IMR-90 (cell line): Measurements from ENCODE around the gene POLRMT. TPM values are rescaled to one million over a fixed set of nuclear protein-coding genes. Genes with fewer than 3 reads are reported as not detected.
A peak's percentile ranks its signal among the peaks of the same experiment; 100 is the strongest.
"Not testable (repeated sequence)": the region's sequence is repeated elsewhere in the genome, so short reads cannot be mapped to it uniquely, and the experiment has no call there.

Source experiments
- ATAC-seq: fragments of 200-7000 bp; cut with Tn5 transposase; 2 replicates; pipeline ENCODE4 v1.9.1; 2020; ENCODE audit warnings: low read depth, mild to moderate bottlenecking, moderate library complexity
- BruUV-seq: library from RNA; stranded (reverse); fragments of 400-500 nt; replicated peaks from 2 replicates; lab custom pipeline; 2021; lab: Mats Ljungman, UMichigan
- CTCF ChIA-PET: fragments of 300-600 bp; formaldehyde crosslinking; extraction: SDS; loops from one replicate; lab custom pipeline; 2021; ENCODE audit warnings: antibody characterized with exemption; lab: Yijun Ruan, JAX
- POLR2A ChIA-PET: fragments of 300-600 bp; sonication (Branson Sonifier 250); formaldehyde crosslinking; loops from one replicate; lab custom pipeline; 2022; ENCODE audit warnings: antibody characterized with exemption; ENCODE audit not compliant: unreplicated experiment; lab: Charles Lee
- DNase-seq: peaks from one replicate; pipeline ENCODE4 v3.0.0; 2013
- H2AFZ ChIP-seq: replicated peaks from 2 replicates; pipeline ENCODE3; 2013; ENCODE audit warnings: low read length, mild to moderate bottlenecking; ENCODE audit not compliant: poor library complexity
- H2AK5ac ChIP-seq: 2 replicates; pipeline ENCODE4 v1.6.1; 2013; ENCODE audit warnings: low read depth, low read length, inconsistent platforms
- H2AK9ac ChIP-seq: replicated peaks from 2 replicates; pipeline ENCODE3; 2013; ENCODE audit warnings: mild to moderate bottlenecking, low read depth, low read length, moderate library complexity; ENCODE audit not compliant: poor library complexity
- H2BK120ac ChIP-seq: 2 replicates; pipeline ENCODE4 v1.6.1; 2013; ENCODE audit warnings: low read depth, low read length, inconsistent platforms
- H2BK15ac ChIP-seq: 3 replicates; pipeline ENCODE4 v1.6.1; 2013; ENCODE audit warnings: low read depth, low read length, inconsistent platforms
- H2BK20ac ChIP-seq: 2 replicates; pipeline ENCODE4 v1.6.1; 2013; ENCODE audit warnings: low read depth, mild to moderate bottlenecking, inconsistent platforms, low read length, moderate library complexity
- H2BK5ac ChIP-seq: 2 replicates; pipeline ENCODE4 v1.6.1; 2013; ENCODE audit warnings: mild to moderate bottlenecking, low read depth, low read length, inconsistent platforms; ENCODE audit not compliant: poor library complexity, severe bottlenecking
- H3K14ac ChIP-seq: replicated peaks from 2 replicates; pipeline ENCODE4 v1.6.1; 2013; ENCODE audit warnings: low read depth, low read length, inconsistent platforms
- H3K18ac ChIP-seq: 2 replicates; pipeline ENCODE4 v1.6.1; 2013; ENCODE audit warnings: low read depth, low read length, control low read depth
- H3K23ac ChIP-seq: 2 replicates; pipeline ENCODE4 v1.6.1; 2013; ENCODE audit warnings: low read depth, low read length, inconsistent platforms
- H3K27ac ChIP-seq: 2 replicates; pipeline ENCODE4 v1.5.1; 2013; ENCODE audit warnings: mild to moderate bottlenecking, control low read depth, low read length; ENCODE audit not compliant: insufficient read depth
- H3K27me3 ChIP-seq: 2 replicates; pipeline ENCODE4 v1.6.1; 2013; ENCODE audit warnings: low read length; ENCODE audit not compliant: control insufficient read depth, insufficient read depth
- H3K36me3 ChIP-seq: 2 replicates; pipeline ENCODE4 v1.6.1; 2013; ENCODE audit warnings: low read length, mixed read lengths; ENCODE audit not compliant: control insufficient read depth, insufficient read depth
- H3K4ac ChIP-seq: 2 replicates; pipeline ENCODE4 v1.6.1; 2013; ENCODE audit warnings: low read depth, low read length, inconsistent platforms
- H3K4me1 ChIP-seq: 2 replicates; pipeline ENCODE4 v1.6.1; 2013; ENCODE audit warnings: low read length, mixed read lengths; ENCODE audit not compliant: control insufficient read depth, insufficient read depth
- H3K4me2 ChIP-seq: 2 replicates; pipeline ENCODE4 v1.6.1; 2013; ENCODE audit warnings: low read depth, mild to moderate bottlenecking, control low read depth, low read length, moderate library complexity
- H3K4me3 ChIP-seq: 2 replicates; pipeline ENCODE4 v1.5.1; 2013; ENCODE audit warnings: low read depth, mild to moderate bottlenecking, control low read depth, low read length, moderate library complexity; ENCODE audit not compliant: insufficient read depth
- H3K56ac ChIP-seq: 2 replicates; pipeline ENCODE4 v1.6.1; 2013; ENCODE audit warnings: low read length, inconsistent platforms; ENCODE audit not compliant: insufficient read depth; ENCODE audit errors: extremely low read depth
- H3K79me1 ChIP-seq, 2 experiments: 2 replicates each; pipeline ENCODE4 v1.6.1; 2013; ENCODE audit warnings: low read length in 2 of 2, inconsistent platforms in 1 of 2, low read depth in 1 of 2
- H3K9ac ChIP-seq: 2 replicates; pipeline ENCODE4 v1.6.1; 2013; ENCODE audit warnings: low read depth, low read length, control low read depth
- H3K9me1 ChIP-seq: 2 replicates; pipeline ENCODE4 v1.6.1; 2013; ENCODE audit warnings: low read length, inconsistent platforms; ENCODE audit not compliant: insufficient read depth
- H3K9me3 ChIP-seq: 2 replicates; pipeline ENCODE4 v1.6.1; 2013; ENCODE audit warnings: low read length; ENCODE audit not compliant: control insufficient read depth, insufficient read depth
- H4K20me1 ChIP-seq: 2 replicates; pipeline ENCODE4 v1.6.1; 2013; ENCODE audit warnings: low read length, inconsistent platforms; ENCODE audit not compliant: insufficient read depth
- H4K5ac ChIP-seq: 2 replicates; pipeline ENCODE4 v1.6.1; 2013; ENCODE audit warnings: mild to moderate bottlenecking, low read depth, low read length, control low read depth
- H4K8ac ChIP-seq, 2 experiments: 2 replicates each; pipeline ENCODE4 v1.6.1; 2013; ENCODE audit warnings: low read depth in 2 of 2, low read length in 2 of 2, control low read depth in 1 of 2, inconsistent platforms in 1 of 2
- H4K91ac ChIP-seq: 2 replicates; pipeline ENCODE4 v1.6.1; 2013; ENCODE audit warnings: low read depth, low read length, inconsistent platforms; ENCODE audit not compliant: insufficient read depth
- BHLHE40 ChIP-seq: fragments of 150-350 bp; IDR thresholded peaks from 2 replicates; pipeline ENCODE4 v1.6.1; 2016; ENCODE audit warnings: mild to moderate bottlenecking, low read depth, low read length
- CEBPB ChIP-seq: IDR thresholded peaks from 2 replicates; pipeline ENCODE4 v1.6.1; 2012; ENCODE audit warnings: low read depth, low read length, improper control_type of control experiment
- FOS ChIP-seq: fragments of 150-350 bp; IDR thresholded peaks from 2 replicates; pipeline ENCODE4 v1.6.1; 2016; ENCODE audit warnings: low read depth, low read length
- RCOR1 ChIP-seq: IDR thresholded peaks from 2 replicates; pipeline ENCODE4 v1.6.1; 2012; ENCODE audit warnings: mild to moderate bottlenecking, low read length, improper control_type of control experiment; ENCODE audit not compliant: insufficient replicate concordance
- WGBS, 2 experiments: methylation state at CpG; one replicate each; pipeline versions ENCODE4 v1.1.5 to v1.1.7; 2013; ENCODE audit warnings: missing lambda C conversion rate in 2 of 2; ENCODE audit not compliant: insufficient read length in 1 of 2; ENCODE audit errors: extremely low coverage in 2 of 2; 5-methylcytosine and 5-hydroxymethylcytosine counted together
- dilution Hi-C: fragments of 300-500 bp; cut with HindIII; formaldehyde crosslinking; loops from one replicate; pipeline ENCODE4 v1.14.3; 2018; ENCODE audit warnings: low sequenced_read_pairs; ENCODE audit not compliant: unreplicated experiment
- in situ Hi-C: fragments of 300-500 bp; cut with MboI; formaldehyde crosslinking; loops from 3 replicates; pipeline ENCODE4 v1.14.3; 2019; ENCODE audit warnings: low sequenced_read_pairs, inconsistent platforms, mixed read lengths
- intact Hi-C: fragments of 100-400 bp; cut with micrococcal nuclease; formaldehyde crosslinking; loops from 2 replicates; pipeline ENCODE4 v1.10.0; 2022
- polyA plus RNA-seq, 3 experiments: library from polyadenylated mRNA; depleted of rRNA; stranded (reverse); fragments of >200 nt; gene quantifications; 2 replicates each; pipeline ENCODE4 v1.2.3, GENCODE V29; 2012; ENCODE audit warnings: low replicate concordance in 1 of 3
- total RNA-seq: library from RNA; depleted of rRNA; stranded (reverse); fragments of >200 nt; gene quantifications from 2 replicates; pipeline ENCODE4 v1.2.3, GENCODE V29; 2012
- TF ChIP-seq, protein P1 (sequence below): fragments of 150-350 bp; IDR thresholded peaks from 2 replicates; pipeline ENCODE4 v1.6.1; 2016; ENCODE audit warnings: low read depth, mild to moderate bottlenecking, low read length, moderate library complexity, borderline replicate concordance

Gene POLRMT
- total and polyA plus RNA-seq, 2 of the 4 experiments (the other 2 are of a cell fraction), result 9.9 to 29.6 TPM

DNA sequence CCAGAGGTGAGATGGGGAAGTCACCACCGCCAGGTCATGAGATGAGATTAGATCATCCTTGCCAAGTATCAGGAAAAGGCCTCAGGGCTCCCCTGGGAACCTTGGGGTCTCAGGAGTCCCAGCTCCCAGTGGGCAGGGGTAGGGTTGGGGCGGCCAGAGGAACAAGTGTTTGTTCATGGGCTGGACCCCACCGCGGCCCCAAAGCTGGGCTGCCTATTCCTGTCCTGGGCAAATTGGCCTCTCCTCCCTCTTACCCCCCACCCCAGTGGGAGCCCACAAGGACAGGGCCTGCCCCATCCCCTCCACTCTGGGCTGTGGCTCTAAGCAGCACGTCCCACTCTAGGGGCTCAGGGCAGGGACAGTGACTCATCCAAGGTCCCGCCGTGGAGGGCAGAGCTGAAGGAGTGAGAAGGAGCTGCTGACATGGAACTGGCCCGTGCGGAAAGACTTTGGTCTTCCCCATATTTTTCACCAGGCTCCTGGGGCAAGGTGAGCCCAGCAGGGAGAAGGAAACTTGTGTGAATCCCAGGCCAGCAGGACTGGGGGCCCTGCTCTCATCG lies 47.7 kb downstream of the POLRMT start:
- Histone ChIP-seq H3K18ac (no peak overlapping the region), H2BK20ac (no peak overlapping the region), H2AK9ac (peak overlapping the region; percentile 65), H2AFZ (no peak overlapping the region), H3K27me3 (peaks cover 6% of the 10 kb centered on the region), H3K14ac (no peak overlapping the region), H3K23ac (no peak overlapping the region), H3K9me3 (no peaks in the 10 kb centered on the region), H4K5ac (no peak overlapping the region), H4K20me1 (peaks cover 41% of the 10 kb centered on the region), H3K56ac (no peak overlapping the region), H2BK5ac (no peak overlapping the region), H2BK15ac (no peak overlapping the region), H2BK120ac (no peak overlapping the region), H3K4me2 (no peak overlapping the region), H3K4me3 (no peak overlapping the region), H3K9me1 (no peaks in the 10 kb centered on the region), H4K8ac (no peak overlapping the region), H2AK5ac (no peak overlapping the region), H3K4me1 (peaks cover 7% of the 10 kb centered on the region), H3K79me1 (peaks cover 0 to 4% of the 10 kb centered on the region in 2 experiments; a peak in 1 of 4 replicates), H3K4ac (no peak overlapping the region), H3K27ac (no peak overlapping the region), H3K9ac (no peak overlapping the region), H3K36me3 (peaks cover 17% of the 10 kb centered on the region; the same call in 1 of the 2 replicates), H4K91ac (no peak overlapping the region)
- intact Hi-C loops (loop anchor here (2.0 kb wide), 1 partner anchor 77 kb away; the partner anchor contains the start of gene RNF126), dilution Hi-C loops (no loop called here), in situ Hi-C loops (loop anchor here (5.0 kb wide), 1 partner anchor 147 kb away; no protein-coding TSS in a partner anchor)
- no peak for ATAC-seq
- no peak for DNase-seq
- ChIA-PET CTCF (no interaction called here), POLR2A (no interaction called here)
- whole genome bisulfite sequencing, 2 experiments, result 90% methylated on average over 2 of the region's 10 CpGs; no CpG with 5 or more reads in 1 of the 2 experiments
- TF ChIP-seq CEBPB (no peak), FOS (no peak), BHLHE40 (no peak), RCOR1 (no peak)
- TF ChIP-seq, protein P1, sequence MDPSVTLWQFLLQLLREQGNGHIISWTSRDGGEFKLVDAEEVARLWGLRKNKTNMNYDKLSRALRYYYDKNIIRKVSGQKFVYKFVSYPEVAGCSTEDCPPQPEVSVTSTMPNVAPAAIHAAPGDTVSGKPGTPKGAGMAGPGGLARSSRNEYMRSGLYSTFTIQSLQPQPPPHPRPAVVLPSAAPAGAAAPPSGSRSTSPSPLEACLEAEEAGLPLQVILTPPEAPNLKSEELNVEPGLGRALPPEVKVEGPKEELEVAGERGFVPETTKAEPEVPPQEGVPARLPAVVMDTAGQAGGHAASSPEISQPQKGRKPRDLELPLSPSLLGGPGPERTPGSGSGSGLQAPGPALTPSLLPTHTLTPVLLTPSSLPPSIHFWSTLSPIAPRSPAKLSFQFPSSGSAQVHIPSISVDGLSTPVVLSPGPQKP, result no peak
- no TSS peak for BruUV-seq

- H3K18ac ChIP-seq, DNase-seq, H2BK120ac ChIP-seq, H2BK5ac ChIP-seq, H3K4ac ChIP-seq, H4K8ac ChIP-seq, H3K9me3 ChIP-seq, H3K23ac ChIP-seq, dilution Hi-C loops, H2BK15ac ChIP-seq, H3K79me1 ChIP-seq, H3K9ac ChIP-seq, H2AK9ac ChIP-seq, H3K56ac ChIP-seq, H2BK20ac ChIP-seq, H3K14ac ChIP-seq, H3K9me1 ChIP-seq, H3K27me3 ChIP-seq, ATAC-seq, CTCF ChIA-PET, H3K4me1 ChIP-seq, H4K5ac ChIP-seq, BruUV-seq, H3K4me3 ChIP-seq, H2AFZ ChIP-seq, H3K27ac ChIP-seq, H2AK5ac ChIP-seq, POLR2A ChIA-PET, H4K91ac ChIP-seq, H3K4me2 ChIP-seq: not testable (repeated sequence)
- intact Hi-C loops, result loop anchor here (2.0 kb wide), 1 partner anchor 78 kb away; the partner anchor contains the start of gene RNF126
- H3K36me3 ChIP-seq, result peaks cover 21% of the 10 kb centered on the region; the same call in 1 of the 2 replicates
- 90% methylated on average over 23 of the region's 34 CpGs; no CpG with 5 or more reads in 1 of the 2 experiments for WGBS, 2 experiments
- peaks cover 45% of the 10 kb centered on the region for H4K20me1 ChIP-seq
- in situ Hi-C loops, result loop anchor here (5.0 kb wide), 1 partner anchor 147 kb away; no protein-coding TSS in a partner anchor
These were observed 48.2 kb downstream of the POLRMT start for GRCh38 chr19:585146-585545.
